HG02970 (cell line): Measurements from ENCODE around the gene CEND1.
A peak's percentile ranks its signal among the peaks of the same experiment; 100 is the strongest.

Experiments used
- ATAC-seq: cut with Tn5 transposase; IDR thresholded peaks from one replicate; pipeline ENCODE4 v1.9.1; 2021; ENCODE audit warnings: mild to moderate bottlenecking, moderate library complexity, moderate number of reproducible peaks; ENCODE audit not compliant: unreplicated experiment, low FRiP score

CEND1 gene

GRCh38 chr11:827897-828192 lies 38.0 kb upstream of the CEND1 start, which contains the start of gene CRACR2B:
Gene CRACR2B (plus strand): TSS chr11:827919. CDS start chr11:828608, 689 bp downstream.
- ATAC-seq: no peak

GRCh38 chr11:827146-827896 lies 37.4 kb upstream of the CEND1 start:
- no peak for ATAC-seq

GRCh38 chr11:826836-827145 lies 36.9 kb upstream of the CEND1 start:
- ATAC-seq: no peak

GRCh38 chr11:826227-826621 lies 36.3 kb upstream of the CEND1 start:
- no peak for ATAC-seq

GRCh38 chr11:825366-826226 lies 35.7 kb upstream of the CEND1 start:
- ATAC-seq: no peak

- no peak for ATAC-seq
Observed at GRCh38 chr11:824942-825341, 35.1 kb upstream of the CEND1 start.

- ATAC-seq: no peak
Observed at GRCh38 chr11:824292-824880, 34.5 kb upstream of the CEND1 start.

GRCh38 chr11:823441-824291 lies 33.8 kb upstream of the CEND1 start:
- no peak for ATAC-seq

- no peak for ATAC-seq
Observed at GRCh38 chr11:821512-822371, 31.9 kb upstream of the CEND1 start.

- ATAC-seq: no peak
Observed at GRCh38 chr11:820655-821511, 31.0 kb upstream of the CEND1 start.

- ATAC-seq: peak; percentile 48
Observed at GRCh38 chr11:819943-820649, 30.2 kb upstream of the CEND1 start.

- ATAC-seq: peak; percentile 63
Observed at GRCh38 chr11:819129-819931, 29.4 kb upstream of the CEND1 start.

- ATAC-seq: no peak
Observed at GRCh38 chr11:818396-819128, 28.7 kb upstream of the CEND1 start, which contains the start of gene PNPLA2. Gene PNPLA2 (plus strand): TSS chr11:818914. CDS start chr11:819719, 805 bp downstream.

- no peak for ATAC-seq
Observed at GRCh38 chr11:816433-816779, 26.5 kb upstream of the CEND1 start.

GRCh38 chr11:815675-816432 lies 26.0 kb upstream of the CEND1 start:
- no peak for ATAC-seq

- no peak for ATAC-seq
Observed at GRCh38 chr11:813456-814096, 23.7 kb upstream of the CEND1 start.
